Suprapubic skin (tissue), 4 donors: ENCODE measurements around the gene AKT2. TPM values are rescaled to one million over a fixed set of nuclear protein-coding genes. Genes with fewer than 3 reads are reported as not detected.

Source experiments
- DNase-seq, 2 donors: peaks; one replicate each; pipeline ENCODE4 v3.0.0-alpha.2; 2019; ENCODE audit warnings: low spot score in 2 of 2
- H3K27ac ChIP-seq: fragments of 200-600 bp; sonication (generic); one replicate; pipeline ENCODE4 v1.5.1; 2019
- H3K27me3 ChIP-seq: fragments of 200-600 bp; sonication (generic); one replicate; pipeline ENCODE4 v1.5.1; 2019
- H3K36me3 ChIP-seq: fragments of 200-600 bp; sonication (generic); one replicate; pipeline ENCODE4 v1.5.1; 2019
- H3K4me1 ChIP-seq: fragments of 200-600 bp; sonication (generic); one replicate; pipeline ENCODE4 v1.5.1; 2019
- H3K4me3 ChIP-seq: fragments of 200-600 bp; sonication (generic); one replicate; pipeline ENCODE4 v1.5.1; 2019; ENCODE audit warnings: mild to moderate bottlenecking
- H3K9me3 ChIP-seq: fragments of 200-600 bp; sonication (generic); one replicate; pipeline ENCODE4 v1.5.1; 2019
- EP300 ChIP-seq: sonication (generic); formaldehyde crosslinking; IDR thresholded peaks from one replicate; pipeline ENCODE4 v1.6.1; 2017; ENCODE audit warnings: antibody characterized with exemption
- POLR2A ChIP-seq, 2 donors: fragments of 450-650 bp; IDR thresholded peaks; one replicate each; pipeline ENCODE4 v1.6.1; 2017; ENCODE audit warnings: antibody characterized with exemption in 2 of 2, mild to moderate bottlenecking in 2 of 2, moderate library complexity in 2 of 2
- POLR2AphosphoS5 ChIP-seq, 3 donors: sonication (generic); formaldehyde crosslinking; IDR thresholded peaks; one replicate each; pipeline ENCODE4 v1.6.1; 2017; ENCODE audit warnings: antibody characterized with exemption in 3 of 3
- WGBS: methylation state at CpG from one replicate; pipeline ENCODE4 v1.1.5; 2018; 5-methylcytosine and 5-hydroxymethylcytosine counted together
- total RNA-seq, 4 donors: library from RNA; depleted of rRNA; stranded (reverse); fragments of >200 nt; gene quantifications; one replicate each; pipeline ENCODE4 v1.1.0, GENCODE V29; 2016
- TF ChIP-seq, protein P1 (sequence below), 2 donors: fragments of 200-600 bp in 1 of 2; fragments of 450-650 bp in 1 of 2; sonication (generic) in 1 of 2; IDR thresholded peaks; one replicate each; pipeline ENCODE4 v1.5.1; 2016 to 2019; ENCODE audit warnings: antibody characterized with exemption in 2 of 2, mild to moderate bottlenecking in 1 of 2, moderate library complexity in 1 of 2

AKT2 gene
- total RNA-seq, 4 donors from 2014 or later = 76.4 to 146 (median 92.3) TPM

DNA sequence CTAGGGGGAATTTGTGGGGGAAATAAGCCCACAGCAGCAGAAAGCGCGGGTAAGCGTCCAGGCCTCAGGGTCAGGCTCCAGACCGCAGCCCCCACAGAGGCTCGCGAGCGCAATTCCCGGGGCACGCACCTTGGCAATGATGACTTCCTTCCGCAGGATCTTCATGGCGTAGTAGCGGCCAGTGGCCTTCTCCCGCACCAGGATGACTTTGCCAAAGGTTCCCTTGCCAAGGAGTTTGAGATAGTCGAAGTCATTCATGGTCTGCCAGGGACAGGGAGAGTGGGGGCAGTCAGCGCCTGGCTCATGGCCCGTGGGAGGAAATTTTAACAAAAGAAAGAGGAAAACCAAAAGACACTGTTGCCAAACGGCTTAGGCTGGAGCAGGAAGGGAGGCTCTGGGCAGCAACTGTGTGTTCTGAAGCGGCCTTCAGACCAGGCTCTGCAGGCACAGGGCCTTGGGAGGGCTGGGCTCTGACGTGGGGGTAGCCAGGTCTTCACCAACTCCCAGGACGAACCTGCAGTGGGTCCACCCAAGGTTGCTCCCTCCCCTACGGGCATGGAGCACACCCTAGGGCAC, 43.2 kb downstream of the AKT2 start:
- DNase-seq = no peak
- Histone ChIP-seq H3K9me3 (no peaks in the 10 kb centered on the region), H3K4me3 (no peak overlapping the region), H3K27ac (peak overlapping the region; percentile 25), H3K36me3 (peaks cover 56% of the 10 kb centered on the region), H3K4me1 (peaks cover 26% of the 10 kb centered on the region), H3K27me3 (no peaks in the 10 kb centered on the region)
- no peak for TF ChIP-seq POLR2A (IDR thresholded peaks at IDR 0.05)
- TF ChIP-seq, protein P1, sequence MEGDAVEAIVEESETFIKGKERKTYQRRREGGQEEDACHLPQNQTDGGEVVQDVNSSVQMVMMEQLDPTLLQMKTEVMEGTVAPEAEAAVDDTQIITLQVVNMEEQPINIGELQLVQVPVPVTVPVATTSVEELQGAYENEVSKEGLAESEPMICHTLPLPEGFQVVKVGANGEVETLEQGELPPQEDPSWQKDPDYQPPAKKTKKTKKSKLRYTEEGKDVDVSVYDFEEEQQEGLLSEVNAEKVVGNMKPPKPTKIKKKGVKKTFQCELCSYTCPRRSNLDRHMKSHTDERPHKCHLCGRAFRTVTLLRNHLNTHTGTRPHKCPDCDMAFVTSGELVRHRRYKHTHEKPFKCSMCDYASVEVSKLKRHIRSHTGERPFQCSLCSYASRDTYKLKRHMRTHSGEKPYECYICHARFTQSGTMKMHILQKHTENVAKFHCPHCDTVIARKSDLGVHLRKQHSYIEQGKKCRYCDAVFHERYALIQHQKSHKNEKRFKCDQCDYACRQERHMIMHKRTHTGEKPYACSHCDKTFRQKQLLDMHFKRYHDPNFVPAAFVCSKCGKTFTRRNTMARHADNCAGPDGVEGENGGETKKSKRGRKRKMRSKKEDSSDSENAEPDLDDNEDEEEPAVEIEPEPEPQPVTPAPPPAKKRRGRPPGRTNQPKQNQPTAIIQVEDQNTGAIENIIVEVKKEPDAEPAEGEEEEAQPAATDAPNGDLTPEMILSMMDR (IDR thresholded peaks at IDR 0.05) = no peak
- no peak for TF ChIP-seq POLR2AphosphoS5 (IDR thresholded peaks at IDR 0.05)
- no peak for TF ChIP-seq EP300
- 50% methylated on average over 19 of the region's 21 CpGs for WGBS

DNA sequence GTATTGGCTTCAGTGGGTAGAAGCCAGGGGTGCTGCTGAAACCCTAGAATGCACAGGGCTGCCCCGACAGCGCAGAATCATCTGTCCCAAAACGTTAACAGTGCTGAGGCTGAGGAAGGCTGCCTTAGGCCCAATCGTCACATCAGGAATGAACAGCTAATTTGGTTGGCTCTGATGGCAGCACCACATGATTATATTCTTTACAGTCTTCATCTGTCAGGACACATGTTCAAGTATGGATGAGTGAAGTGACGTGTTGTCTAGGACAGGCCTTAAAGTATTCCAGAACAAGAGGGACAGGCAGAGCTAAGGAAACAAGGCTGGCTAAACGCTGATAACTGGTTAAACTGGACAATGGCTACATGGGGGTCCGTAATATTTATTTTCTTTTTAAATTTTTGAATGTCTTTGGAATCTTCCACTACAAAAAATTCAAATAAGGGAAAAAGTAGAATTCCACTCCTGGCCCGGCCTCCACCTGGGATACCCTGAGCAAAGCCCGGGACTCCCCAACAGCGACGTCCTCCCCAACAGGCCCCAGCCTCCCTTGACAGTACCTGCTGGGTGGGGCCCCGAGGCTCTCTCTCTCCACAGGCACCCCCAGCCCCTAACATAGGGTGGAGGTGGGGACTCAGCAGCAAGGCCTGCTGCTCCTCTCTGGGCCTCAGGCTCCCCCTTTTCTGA, 43.9 kb downstream of the AKT2 start:
- no peaks in the 10 kb centered on the region for H3K27me3 ChIP-seq
- H3K4me3 ChIP-seq = no peak overlapping the region
- WGBS = 78% methylated on average over 12 of the region's 12 CpGs
- peaks cover 23% of the 10 kb centered on the region for H3K4me1 ChIP-seq
- no peak for DNase-seq
- peaks cover 62% of the 10 kb centered on the region for H3K36me3 ChIP-seq
- TF ChIP-seq POLR2AphosphoS5 (IDR thresholded peaks at IDR 0.05) (no peak), POLR2A (IDR thresholded peaks at IDR 0.05) (no peak), EP300 (no peak)
- TF ChIP-seq, protein P1 (IDR thresholded peaks at IDR 0.05) = no peak
- H3K9me3 ChIP-seq = no peaks in the 10 kb centered on the region
- no peak overlapping the region for H3K27ac ChIP-seq

DNA sequence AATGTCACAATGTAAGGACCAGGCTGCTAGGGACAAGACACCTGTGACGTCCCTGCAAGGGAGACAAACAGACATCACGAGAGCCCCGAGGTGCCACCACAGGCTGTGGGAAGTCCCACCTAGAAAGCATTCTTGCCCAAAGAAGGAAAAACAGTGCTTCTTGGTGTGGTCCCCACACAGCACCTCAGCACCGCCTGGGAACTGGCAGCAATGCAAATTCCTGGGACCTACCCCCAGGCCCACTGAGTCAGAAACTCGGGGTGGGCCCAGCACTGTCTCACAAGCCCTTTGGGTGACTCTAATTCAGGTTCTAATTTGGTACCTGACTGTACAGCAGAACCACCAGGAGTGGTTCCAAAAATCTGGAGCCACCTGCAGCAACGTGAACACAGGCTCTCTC, 44.8 kb downstream of the AKT2 start:
- no peaks in the 10 kb centered on the region for H3K27me3 ChIP-seq
- peaks cover 17% of the 10 kb centered on the region for H3K4me1 ChIP-seq
- DNase-seq = no peak
- no peak overlapping the region for H3K4me3 ChIP-seq
- H3K36me3 ChIP-seq = peaks cover 71% of the 10 kb centered on the region
- H3K27ac ChIP-seq = no peak overlapping the region
- 84% methylated on average over 4 of the region's 6 CpGs for WGBS
- no peaks in the 10 kb centered on the region for H3K9me3 ChIP-seq
- no peak for TF ChIP-seq EP300
- no peak for TF ChIP-seq POLR2AphosphoS5 (IDR thresholded peaks at IDR 0.05)

DNA sequence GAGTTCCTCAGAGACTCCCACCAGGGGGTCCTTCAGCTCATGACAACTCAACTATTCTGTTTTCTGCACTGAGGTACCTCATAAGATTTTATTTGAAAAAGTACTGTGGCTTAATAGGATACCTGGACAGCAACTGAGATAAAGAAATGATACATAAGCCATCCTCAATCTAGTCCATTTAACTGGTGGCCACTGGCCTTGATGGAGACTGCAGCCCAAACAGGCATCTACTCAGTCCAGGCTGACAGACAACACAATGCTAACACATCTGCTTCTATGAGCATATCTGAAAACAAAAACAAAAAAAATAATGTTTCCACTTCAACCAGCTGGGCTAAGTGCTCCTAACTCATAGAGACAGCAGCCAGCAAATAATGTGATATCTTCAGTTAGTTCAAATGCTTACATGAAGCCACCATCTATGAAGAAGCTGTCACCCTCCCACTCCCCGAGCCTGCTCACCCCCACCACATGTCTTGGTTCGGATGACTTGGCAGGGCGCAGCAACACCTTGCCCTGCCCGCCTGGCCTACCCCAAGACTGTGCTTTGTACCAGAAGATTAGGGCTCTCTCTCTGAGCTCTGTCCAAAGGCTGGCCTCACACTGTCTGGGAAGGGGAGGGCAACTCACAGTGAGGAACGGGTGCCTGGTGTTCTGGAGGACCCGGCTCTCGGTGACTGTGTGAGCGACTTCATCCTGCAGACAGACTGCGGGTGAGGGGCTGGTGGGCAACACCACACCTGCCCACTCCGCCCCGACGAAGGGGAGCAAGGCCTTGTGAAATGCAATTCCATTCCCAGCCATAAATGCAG, 45.5 kb downstream of the AKT2 start:
- WGBS = 94% methylated on average over 12 of the region's 12 CpGs
- Histone ChIP-seq H3K36me3 (peaks cover 78% of the 10 kb centered on the region), H3K4me3 (no peak overlapping the region)

DNA sequence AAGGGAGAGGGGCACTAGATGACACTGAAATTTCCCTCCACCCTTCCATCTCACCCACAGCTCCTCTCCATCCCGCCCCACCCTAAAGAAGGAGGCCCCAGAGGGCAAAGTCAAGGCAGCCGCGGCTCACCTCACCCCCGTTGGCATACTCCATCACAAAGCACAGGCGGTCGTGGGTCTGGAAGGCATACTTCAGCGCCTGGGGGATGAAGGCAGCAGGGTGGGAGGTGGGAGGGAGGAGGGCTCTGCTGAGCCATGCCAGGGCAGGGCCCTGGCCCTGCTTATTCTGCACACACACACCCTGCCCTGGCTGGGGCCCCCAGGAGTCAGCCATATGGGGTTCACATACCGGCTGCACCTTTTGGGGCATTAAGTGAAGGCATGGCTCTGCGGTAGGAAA, 46.4 kb downstream of the AKT2 start:
- Histone ChIP-seq H3K4me3 (no peak overlapping the region), H3K9me3 (no peaks in the 10 kb centered on the region), H3K27me3 (no peaks in the 10 kb centered on the region), H3K27ac (no peak overlapping the region), H3K4me1 (peaks cover 14% of the 10 kb centered on the region), H3K36me3 (peaks cover 87% of the 10 kb centered on the region)
- no peak for DNase-seq
- no peak for TF ChIP-seq POLR2A (IDR thresholded peaks at IDR 0.05)
- TF ChIP-seq, protein P1 (IDR thresholded peaks at IDR 0.05) = no peak
- TF ChIP-seq EP300 = no peak
- no peak for TF ChIP-seq POLR2AphosphoS5 (IDR thresholded peaks at IDR 0.05)
- 93% methylated on average over 6 of the region's 9 CpGs for WGBS

More for the DNA sequence above, 45.5 kb downstream of the AKT2 start:
- TF ChIP-seq POLR2AphosphoS5 (IDR thresholded peaks at IDR 0.05) = no peak
- TF ChIP-seq POLR2A (IDR thresholded peaks at IDR 0.05) = no peak
- TF ChIP-seq, protein P1 (IDR thresholded peaks at IDR 0.05) = no peak
- no peak for TF ChIP-seq EP300
- H3K27ac ChIP-seq = no peak overlapping the region
- H3K9me3 ChIP-seq = no peaks in the 10 kb centered on the region
- no peak for DNase-seq
- H3K4me1 ChIP-seq = peaks cover 14% of the 10 kb centered on the region
- no peaks in the 10 kb centered on the region for H3K27me3 ChIP-seq
